ENCODE measurements around the gene ITGA5.
A peak's percentile ranks its signal among the peaks of the same experiment; 100 is the strongest.

The ITGA5 gene

DNA sequence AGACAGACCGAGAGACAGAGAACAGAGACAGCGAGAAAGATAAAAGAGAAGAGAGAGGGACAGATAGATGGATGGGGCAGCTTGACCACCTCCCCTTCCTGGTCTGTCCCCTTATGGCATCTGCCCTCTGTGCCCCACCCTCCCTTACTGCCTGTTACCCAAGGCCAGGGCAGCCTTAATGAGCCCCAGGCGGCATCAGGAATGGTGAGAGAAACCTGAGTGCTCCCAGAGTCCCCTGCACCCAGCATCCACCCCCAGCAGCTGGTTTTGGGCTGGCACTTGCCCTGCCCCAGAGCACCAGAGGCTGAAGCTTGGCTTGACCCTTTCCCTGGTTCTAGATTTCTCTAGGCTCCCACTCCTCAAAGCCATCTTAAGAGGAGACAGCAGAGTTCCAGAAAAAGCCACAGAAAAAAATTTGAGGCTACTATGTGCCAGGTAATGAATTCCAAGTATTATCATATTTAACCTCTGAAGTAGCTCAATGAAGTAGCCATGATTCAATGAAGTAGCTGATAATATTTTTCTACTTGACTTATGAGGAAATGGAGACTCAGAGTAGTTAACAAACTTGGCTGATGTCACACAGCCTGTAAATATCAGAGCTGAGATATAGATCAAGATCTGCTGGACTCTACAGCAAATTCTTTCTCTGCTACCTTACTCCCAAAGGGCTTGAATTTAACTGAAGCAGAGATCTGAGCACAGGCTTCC lies 32.5 kb downstream of the ITGA5 start:
- DNase-seq, result no peak

- no peak for DNase-seq
Observed at GRCh38 chr12:54385251-54385914, 33.7 kb downstream of the ITGA5 start.

DNA sequence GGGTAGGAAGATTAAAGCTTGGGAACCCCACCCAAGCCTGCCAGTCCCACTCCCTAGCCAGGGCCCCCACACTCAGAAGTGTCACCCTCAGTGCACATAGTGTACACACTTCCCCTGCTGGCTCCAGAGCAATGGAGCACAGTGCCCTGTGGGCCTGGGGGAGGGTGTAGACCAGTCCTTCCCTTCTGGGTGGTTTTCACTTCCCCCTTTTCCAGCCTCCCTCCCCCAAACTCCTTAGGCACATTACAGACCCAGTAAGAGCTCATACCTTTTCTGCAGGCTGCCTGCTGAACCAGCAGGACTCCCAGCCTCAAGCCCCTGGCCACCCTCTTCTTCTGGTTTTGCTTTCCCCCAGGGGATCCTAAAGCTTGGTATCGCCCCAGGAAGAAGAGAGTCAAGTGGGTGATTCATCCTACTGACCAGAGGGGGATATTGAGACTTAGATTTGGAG lies 34.5 kb downstream of the ITGA5 start, which contains the start of gene ZNF385A:
ZNF385A (minus strand) TSS at position 143 of the 451 bp plus-strand sequence. CDS start 219 bp downstream, outside the sequence.
- no peak for DNase-seq

GRCh38 chr12:54383041-54383609 lies 35.9 kb downstream of the ITGA5 start:
- no peak for DNase-seq

GRCh38 chr12:54381136-54381535 lies 37.9 kb downstream of the ITGA5 start:
- no peak for DNase-seq

- peak; percentile 76 for DNase-seq
Observed at GRCh38 chr12:54379398-54380201, 39.5 kb downstream of the ITGA5 start.

- no peak for DNase-seq
Observed at GRCh38 chr12:54378796-54379397, 40.2 kb downstream of the ITGA5 start.

DNA sequence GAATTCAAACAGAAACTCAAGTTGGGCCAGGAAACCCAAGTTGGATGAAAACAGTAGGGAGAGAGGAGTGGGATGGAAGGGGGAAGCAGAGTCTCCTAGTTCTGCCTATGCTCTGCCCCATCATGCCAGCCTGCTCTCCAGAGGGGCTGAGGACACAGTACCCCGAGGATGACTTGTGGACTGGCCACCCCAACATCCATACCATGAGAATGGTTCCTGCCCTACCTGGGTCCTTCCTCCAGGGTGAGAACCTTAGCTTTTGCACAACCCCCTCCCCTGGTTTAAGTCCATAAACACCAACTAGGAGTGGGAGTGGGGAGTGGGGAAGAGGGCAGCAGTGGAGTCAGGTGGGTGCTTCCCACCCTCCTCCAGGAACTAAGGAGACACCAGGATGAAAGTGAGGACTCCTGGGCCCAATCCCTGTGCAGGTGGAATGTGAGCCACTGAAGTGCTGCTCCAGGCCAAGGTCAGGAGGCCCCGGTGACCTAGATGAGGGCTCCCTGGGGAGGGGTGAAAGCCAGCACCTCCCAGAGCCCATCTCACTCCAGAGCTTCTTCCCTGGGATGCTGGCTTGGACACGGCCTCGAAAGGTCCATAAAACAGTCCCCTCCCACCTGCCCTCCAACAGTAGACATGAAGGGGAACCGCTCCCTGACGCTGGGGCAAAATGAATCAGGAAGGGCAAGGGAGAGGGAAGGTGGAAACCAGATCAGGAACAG lies 41.1 kb downstream of the ITGA5 start:
- no peak for DNase-seq

DNA sequence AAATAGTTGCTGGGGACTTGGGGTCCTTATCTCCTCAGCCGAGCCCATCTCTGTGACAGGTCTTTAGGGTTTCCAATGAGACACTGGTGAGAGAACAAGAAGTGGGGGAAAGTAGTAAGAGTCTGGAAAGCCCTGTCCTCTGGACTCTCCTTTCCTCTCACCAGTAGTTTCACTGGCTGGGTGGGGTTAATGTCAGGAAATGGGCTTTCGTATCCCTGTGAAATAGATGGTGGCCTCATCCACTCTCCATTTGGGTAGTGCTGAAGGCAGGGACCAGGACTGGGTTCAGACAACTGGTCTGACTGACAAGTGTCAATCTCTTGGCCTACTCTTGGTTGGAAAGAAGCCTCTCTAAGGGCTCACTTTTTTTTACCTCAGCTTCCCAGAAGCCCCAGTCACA lies 42.1 kb downstream of the ITGA5 start:
- no peak for DNase-seq

DNA sequence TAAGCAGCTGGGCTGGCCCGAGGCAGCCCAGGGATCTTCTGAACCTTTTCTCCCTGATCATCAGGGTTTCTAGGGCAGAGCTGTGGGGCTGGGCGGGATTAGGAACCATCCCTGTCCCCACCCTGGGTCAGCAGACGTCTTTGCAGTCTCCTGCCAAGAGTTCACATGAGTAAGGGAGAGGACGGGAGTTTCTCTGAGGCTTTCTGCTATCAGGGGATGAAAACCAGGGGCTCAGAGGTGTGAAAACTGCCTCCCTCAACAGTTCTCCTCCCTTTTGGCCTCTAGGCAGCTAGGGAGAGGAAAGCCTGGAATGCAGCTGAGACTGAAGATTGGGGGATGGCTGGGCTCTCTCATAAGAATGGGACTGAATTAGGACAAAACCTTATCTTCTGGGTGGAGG lies 42.5 kb downstream of the ITGA5 start:
- no peak for DNase-seq

DNA sequence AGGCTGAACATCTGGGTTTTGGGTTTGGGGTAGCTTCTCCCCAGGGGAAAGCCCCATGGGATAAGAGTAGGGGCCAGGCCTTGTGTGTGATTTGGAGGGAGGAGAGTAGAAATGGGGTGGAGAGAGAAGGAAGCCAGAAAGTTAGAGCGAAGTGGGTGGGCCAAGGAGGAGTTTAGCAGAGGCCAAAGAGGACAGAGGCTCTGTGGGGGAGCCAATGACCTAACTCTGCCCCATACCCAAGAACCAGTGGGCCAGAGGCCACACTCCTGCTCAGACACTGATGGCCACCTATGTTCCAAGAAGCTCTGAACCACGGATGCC lies 43.8 kb downstream of the ITGA5 start:
- DNase-seq, result no peak

DNA sequence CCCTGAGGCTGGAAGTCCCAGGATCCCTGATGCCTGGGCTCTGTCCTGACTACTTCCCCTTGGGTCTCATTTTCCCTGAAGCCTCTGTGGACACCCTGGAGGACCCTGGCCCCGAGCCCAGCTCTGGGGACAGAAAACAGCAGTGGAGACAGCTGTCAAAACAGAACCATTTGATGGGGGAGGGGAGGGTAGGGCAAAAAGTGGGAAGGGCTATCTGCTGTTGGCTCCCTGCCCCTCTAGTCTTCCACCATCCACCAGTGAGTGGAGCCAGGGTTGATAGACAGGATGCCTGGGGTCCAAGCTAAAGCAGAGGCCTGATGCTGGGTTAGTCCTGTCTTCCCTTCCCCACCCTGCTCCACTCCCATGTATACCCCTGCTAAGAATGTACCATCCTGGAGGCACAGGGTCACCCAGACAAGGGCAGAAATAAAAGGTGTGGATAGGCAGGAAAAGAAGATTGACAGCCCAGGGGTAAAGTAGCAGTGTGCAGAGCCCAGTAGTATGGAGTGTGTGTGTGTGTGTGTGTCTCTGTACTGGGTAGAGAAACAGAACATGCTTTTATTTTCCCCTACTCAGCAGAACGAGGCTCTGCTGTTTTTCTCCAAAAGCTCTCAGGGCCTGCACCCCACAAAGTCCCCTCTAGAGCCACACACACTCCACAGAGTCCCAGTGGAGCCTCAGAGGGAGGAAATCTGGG lies 44.4 kb downstream of the ITGA5 start:
- no peak for DNase-seq

GRCh38 chr12:54373649-54374561 lies 45.2 kb downstream of the ITGA5 start:
- no peak for DNase-seq

DNA sequence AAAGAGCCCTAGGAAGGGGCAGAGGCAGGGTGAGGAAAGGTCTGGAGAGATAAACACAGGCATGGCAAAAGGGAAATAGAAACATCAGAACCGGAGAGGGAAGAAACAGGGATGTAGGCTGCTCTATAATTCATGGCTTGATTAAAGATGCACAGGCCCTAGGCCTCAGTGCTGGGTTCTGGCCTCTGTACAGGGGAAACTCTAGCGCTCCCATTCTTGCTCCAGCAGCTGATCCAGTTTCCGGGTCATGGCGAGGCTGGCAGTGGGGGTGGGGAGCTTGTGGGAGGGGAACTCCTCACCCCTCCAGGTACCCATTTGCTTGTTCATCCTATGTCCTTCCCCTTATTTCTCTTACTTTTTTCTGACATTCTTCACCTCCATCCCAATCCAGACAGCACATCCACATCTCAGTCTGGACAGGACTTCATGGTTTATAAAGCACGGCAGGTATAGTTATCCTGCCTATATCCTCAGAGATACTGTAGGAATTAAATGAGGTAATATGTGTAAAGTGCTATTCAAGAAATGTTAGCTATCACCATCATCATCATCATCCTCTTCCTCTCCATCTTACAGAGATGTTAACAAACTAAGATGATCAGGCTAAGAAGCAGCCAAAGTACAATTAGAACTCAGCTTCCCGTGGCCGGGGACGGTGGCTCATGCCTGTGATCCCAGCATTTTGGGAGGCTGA lies 46.8 kb downstream of the ITGA5 start:
- DNase-seq, result no peak

DNA sequence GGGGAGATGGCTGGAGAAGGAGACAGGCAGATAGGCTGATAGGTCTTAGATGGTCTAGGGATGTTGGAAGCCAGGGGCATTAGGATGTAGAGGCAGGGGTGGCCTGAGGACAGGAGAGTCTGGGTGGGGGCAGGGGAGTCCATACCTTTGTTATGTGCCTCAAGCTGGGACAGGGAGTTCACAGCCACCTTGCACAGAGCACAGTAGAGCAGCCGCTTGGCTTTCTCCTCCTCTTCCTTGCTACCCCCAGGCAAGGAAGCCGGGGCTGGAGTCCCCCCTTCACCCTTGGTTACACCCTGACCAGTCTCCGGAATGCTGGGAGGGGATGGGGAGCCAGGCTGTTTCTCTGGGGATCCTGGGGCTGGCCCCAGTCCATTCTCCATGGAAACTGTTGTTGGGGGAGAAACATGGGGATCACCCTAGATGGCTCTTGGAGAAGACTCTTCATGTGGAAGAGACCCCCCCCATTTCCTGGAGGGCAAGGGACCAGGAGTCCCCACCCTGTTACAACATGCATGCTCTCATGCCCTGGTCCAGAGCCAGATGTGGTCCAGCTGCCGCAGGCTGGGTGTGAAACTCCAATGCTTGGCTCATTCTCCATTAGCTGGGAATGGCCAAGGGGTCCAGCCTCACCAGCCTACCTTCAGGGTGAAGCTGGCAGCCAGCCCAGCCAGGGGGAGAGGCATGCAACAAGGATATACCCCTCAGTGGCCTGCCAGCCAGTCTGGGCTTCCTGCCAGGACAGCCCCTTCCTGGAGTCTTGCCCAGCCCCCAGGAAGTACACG lies 47.5 kb downstream of the ITGA5 start:
- no peak for DNase-seq

- no peak for DNase-seq
Observed at GRCh38 chr12:54370171-54370730, 48.8 kb downstream of the ITGA5 start.

DNA sequence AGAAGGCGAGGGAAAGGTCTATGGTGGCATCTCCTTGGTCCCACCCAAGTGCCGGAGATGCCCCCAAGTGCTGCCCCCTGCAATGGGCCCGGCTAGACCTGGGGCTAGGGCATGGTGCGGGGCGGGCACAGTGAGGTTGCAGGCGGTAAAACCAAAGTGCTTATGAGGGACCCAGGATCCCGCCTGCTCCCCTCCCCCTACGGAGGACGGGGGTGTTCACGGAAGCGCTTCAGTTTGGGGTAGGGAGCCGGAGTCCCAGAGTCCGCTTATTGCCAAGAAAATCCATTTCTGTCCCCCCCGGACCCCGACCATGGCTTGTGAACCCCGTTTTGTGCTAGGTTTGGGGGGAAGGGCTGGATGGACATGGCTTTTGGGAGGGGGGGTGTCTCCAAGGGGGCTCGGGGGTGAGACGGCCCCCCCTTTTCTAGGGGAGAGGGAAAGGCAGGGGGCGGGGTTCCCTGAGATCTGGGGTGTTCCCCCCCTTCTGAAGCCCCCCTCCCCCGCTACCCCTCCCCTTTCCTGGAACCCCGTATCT lies 49.4 kb downstream of the ITGA5 start:
- DNase-seq, result no peak
